HEK293T (cell line): Measurements from ENCODE around the gene TMTC2.

Source experiments
- ARNT ChIP-seq: fragments of 450-650 bp; IDR thresholded peaks from 2 replicates; pipeline ENCODE4 v1.6.1; 2017; ENCODE audit warnings: mild to moderate bottlenecking
- BHLHE40 ChIP-seq: fragments of 450-650 bp; IDR thresholded peaks from 2 replicates; pipeline ENCODE4 v1.6.1; 2016; ENCODE audit warnings: mild to moderate bottlenecking, moderate library complexity, borderline replicate concordance
- ELF4 ChIP-seq: fragments of 450-650 bp; IDR thresholded peaks from 2 replicates; pipeline ENCODE4 v1.6.1; 2017; ENCODE audit warnings: antibody characterized with exemption
- FOXK2 ChIP-seq: fragments of 450-650 bp; IDR thresholded peaks from 2 replicates; pipeline ENCODE4 v1.6.1; 2016; ENCODE audit warnings: mild to moderate bottlenecking
- NFRKB ChIP-seq: fragments of 450-650 bp; IDR thresholded peaks from 2 replicates; pipeline ENCODE4 v1.6.1; 2016; ENCODE audit warnings: mild to moderate bottlenecking, moderate library complexity
- PKNOX1 ChIP-seq: fragments of 450-650 bp; IDR thresholded peaks from 2 replicates; pipeline ENCODE4 v1.6.1; 2016
- SP1 ChIP-seq: fragments of 450-650 bp; IDR thresholded peaks from 2 replicates; pipeline ENCODE4 v1.6.1; 2017

GRCh38 chr12:82740129-82741000 lies 53.7 kb downstream of the TMTC2 start:
- no peak for TF ChIP-seq BHLHE40
- no peak for TF ChIP-seq FOXK2
- no peak for TF ChIP-seq NFRKB
- no peak for TF ChIP-seq PKNOX1
- TF ChIP-seq SP1 = no peak
- TF ChIP-seq ELF4 = no peak
- no peak for TF ChIP-seq ARNT
